ELF-1 (cell line): ENCODE measurements around the gene POU6F1.

Experiments
- DNase-seq: peaks from one replicate; pipeline ENCODE4 v3.0.0-alpha.2; 2016; ENCODE audit warnings: low read depth, low spot score

POU6F1 gene

GRCh38 chr12:51198568-51199365 is 19.1 kb downstream of the POU6F1 start:
- no peak for DNase-seq

DNA sequence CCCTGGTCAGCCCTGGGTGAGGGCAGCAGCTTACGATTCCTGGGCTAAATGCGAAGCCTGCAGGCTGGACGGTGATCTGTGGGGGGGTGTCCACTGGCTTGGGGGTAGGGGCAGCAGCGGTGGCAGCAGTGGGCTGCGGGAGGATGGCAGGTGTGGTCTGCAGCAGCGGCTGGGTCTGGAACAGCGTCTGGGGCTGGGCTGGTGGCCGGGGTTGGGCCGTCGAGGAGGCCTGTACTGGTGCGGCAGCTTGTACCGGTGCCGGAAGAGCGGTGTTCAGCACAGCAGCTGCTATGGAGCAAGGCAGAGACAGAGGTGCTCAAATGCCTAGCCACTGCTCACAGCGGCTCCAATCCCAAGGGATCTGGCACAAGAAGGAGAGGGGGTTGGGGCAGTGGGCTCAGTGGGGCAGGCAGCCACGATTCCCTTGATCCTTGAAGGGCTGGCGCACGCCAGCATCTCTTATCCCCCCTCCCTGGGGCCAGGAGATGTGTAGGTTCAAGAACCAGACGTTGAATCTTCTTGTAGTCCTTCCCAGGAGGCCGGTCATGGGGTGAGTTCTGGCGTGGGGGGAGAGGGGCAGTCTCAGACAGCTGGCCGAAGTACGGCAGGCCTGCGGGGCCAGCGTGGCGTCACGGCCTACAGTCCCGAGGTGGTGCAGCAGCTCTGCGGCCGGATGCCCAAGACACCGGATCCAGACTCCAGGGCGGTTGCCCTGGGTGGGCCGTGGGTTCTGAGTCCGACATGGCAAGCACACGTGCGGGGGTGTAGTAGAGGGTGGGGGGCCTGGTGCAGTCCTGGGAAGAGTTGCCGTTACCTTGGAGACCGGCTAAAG is 19.9 kb downstream of the POU6F1 start:
- no peak for DNase-seq

DNA sequence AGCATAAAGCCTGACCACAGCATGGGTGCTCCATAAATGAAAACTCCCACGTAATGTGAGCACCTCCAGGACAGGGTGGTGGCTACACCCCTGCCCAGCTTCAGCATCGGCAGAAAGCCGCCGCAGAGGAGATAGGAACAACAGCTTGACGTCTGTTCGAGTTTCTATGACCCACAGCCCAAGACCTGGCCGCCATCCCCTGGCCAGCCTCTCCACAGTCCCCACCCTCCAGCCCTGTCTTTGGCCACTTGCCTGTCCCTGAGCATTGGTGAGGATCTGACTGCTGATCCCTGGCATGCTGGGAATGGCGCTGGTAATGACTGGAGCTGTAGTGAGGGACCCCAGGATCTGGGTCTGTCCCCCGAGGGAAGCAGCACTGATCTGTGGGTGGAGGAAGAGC is 21.3 kb downstream of the POU6F1 start:
- DNase-seq: no peak

DNA sequence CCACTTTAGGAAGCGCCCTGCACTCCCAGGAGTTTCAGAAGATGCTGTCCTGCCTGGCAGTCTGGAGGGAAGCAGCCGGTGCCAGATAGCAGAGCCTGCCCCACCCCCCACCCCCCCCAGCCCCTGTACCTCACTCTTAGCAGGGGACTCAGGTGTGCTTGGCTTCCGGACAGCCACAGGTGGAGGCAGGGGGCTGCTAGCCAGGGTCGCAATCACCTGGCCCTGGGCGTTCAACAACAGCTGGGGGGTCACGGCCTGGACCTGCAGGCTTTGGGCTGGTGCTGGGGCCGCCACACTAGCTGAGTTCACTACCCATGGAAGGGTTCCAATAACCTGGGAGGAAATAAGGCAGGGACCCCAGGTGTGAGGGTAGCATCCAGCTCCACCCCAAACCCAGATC is 22.0 kb downstream of the POU6F1 start:
- DNase-seq: no peak

DNA sequence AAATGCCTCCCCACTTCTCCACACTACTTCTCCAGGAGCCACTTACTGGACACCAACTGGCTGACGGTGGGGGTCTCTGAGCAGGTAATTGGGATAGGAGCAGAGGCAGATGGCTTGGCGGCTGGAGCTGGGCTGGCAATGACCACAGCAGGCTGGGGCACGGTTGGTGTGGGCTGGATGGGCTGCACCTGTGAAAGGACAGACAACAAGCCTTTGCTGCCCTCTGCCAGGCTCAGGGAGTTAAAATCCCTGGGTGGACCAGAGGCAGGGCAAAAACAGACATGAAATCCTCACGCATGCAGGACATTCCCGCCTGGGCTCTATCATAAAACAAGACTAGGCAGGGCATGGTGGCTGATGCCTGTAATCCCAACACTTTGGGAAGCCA is 25.6 kb downstream of the POU6F1 start:
- DNase-seq: no peak

DNA sequence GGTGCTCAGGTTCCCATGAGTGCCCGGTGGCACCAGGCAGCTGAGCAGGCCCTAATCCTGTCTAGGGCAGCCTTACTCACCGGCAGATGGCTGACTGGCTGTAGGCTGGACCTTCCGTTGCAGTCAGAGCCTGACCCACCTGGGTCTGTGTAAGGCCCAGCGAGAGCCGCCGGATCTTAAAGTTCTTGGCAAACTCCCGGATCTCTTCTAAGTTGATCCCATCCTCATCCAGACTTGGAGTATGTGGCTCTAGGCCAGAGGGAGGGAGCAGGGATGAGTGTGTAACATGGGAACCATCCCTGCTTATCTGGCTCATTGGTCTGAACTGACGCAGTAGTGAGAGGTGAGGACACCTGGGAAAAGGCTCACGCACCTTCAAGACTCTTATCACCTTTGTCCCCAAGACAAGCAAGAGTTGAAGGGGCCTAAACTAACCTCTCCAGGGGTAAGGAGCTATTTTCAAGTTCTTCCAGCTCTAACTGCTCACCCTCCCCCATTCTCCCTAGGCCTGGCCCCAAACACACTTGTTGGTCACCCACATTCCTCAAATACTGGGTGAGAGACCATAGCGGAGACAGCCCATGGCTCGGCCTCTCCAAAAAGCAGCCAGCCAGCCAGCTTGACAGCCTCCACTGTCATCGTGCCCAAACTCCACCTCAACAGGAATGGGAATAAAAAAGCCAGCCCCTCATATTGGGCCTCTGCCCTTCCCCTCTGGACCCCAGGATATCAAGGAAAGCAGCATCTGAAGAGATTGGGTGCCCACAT is 26.2 kb downstream of the POU6F1 start:
- DNase-seq: no peak

DNA sequence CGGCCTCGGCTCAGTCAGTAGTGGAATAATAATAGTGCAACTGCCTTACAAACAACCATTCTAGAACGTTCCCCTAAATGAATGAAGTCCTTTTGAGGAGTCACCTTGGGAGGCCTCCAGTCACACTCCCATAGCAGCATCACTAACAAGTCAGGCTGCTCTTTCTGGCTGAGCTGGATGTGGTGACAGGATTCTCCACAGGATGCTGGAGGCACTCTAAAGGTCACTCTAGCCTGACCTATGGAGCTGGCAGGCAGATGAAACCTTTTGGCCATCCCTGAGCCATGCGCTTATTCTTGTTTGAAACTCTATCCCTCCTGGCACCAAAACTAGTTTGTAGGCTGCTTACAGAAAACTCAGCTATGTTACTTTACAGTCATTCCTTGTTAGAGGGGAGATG is 27.0 kb downstream of the POU6F1 start:
- no peak for DNase-seq

DNA sequence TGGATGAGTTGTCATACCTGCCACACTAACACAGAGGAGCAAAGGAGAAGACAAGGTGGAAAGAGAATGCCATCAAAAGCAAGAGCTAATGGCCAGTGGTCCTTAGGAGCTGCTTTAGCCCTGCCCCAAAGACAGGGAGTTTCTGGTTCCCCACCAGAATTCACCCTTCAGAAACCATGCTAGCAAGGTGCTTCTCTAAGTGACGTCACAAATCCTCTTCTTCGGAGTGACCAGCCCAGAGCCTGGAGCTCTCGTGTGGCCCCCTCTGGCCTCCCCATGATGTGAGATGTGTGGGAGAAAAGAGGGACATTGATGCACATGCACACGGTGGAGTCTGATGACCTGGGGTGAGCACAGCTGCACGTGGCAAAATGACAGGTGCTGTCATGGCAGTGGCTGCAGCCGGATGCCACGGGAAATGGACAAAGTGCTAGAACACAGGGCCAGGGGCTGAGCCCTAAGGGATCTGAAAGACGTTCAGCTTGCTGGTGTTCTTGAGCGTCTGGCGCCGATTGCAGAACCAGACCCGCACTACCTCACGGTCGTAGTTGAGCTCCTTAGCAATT is 28.0 kb downstream of the POU6F1 start:
- DNase-seq: no peak

DNA sequence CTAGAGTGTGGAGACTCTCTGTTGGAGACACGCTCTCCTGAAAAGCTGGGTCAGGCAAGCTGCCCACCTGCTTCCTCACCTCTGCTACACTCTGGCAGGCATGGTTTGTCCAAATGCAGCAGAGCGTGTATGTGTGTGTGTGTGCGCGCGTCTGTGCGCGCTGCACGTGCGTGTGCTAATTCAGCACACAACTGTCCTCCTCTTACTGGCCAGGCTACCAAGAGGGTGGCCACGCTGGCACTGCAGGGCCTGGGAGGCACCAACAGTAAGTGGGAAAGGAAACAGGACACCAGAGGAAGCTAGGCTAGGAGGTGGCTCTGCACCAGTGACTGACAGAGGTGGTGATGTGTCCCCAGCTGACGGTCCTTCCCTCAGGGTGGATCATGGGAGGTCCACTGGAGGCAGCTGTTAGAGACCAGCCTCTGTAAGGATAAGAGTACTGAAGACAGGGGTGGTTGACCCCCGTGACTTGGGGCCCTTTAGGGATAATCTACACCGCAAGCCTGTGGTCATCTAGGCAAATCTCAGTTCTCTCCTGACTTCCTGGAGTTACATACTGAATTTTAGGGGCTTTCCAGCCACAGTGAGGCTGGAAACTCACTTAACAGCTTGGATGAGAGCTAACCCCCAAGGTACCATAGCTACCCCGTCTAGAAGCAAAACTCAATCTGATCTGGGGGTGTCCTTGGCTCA is 29.4 kb downstream of the POU6F1 start:
- DNase-seq: no peak

- no peak for DNase-seq
These were observed 30.4 kb downstream of the POU6F1 start for GRCh38 chr12:51187370-51187987.

DNA sequence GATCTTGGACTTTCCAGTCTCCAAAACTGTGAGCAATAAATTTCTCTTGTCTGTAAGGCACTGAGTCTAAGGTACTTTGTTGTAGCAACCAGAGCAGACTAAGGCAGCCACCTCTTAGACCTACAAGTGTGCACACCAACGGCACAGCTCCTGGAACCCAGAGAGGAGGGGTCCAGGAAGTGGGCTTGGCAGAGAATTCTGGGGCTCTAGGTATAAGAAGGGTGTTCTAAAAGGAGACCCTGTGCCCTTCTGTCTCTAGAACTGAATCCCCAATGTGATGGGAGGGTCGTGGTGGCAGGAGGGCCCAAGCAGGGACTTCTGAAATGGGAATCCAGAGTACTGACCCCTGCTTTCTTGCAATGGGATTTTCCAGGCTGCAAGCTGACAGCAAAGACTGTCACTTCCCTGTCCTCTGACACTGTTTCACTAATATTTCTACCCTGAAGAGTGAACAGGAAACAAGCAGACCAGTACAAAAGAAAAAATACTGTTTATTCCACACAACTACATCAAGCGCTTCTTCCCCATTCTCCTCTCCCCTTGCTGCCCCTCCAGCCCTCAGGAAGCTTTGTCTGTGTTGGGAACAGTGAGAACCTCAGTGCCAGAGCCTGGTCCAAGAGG is 31.3 kb downstream of the POU6F1 start:
- no peak for DNase-seq

DNA sequence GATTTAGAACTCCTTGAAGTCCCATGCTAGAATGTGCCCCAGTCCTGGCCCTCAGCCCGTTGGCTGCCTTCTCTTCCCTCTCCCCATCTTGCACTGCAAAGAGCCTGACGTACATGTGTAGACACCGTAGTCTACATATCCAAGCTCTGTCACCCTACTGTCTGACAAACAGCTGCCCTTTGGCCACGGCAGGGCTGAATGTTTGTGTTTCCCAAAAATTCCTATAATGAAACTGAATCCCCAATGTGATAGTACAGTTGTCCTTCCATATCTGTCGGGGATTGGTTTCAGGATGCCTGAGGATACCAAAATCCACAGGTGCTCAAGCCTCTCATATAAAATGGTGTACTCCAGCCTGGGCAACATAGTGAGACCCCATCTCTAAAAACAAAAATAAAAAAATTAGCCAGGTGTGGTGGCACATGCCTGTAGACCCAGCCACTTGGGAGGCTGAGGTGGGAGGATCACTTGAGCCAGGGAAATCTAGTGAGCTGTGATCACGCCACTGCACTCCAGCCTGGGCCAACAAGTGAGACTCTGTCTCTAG is 32.6 kb downstream of the POU6F1 start:
- DNase-seq: no peak

DNA sequence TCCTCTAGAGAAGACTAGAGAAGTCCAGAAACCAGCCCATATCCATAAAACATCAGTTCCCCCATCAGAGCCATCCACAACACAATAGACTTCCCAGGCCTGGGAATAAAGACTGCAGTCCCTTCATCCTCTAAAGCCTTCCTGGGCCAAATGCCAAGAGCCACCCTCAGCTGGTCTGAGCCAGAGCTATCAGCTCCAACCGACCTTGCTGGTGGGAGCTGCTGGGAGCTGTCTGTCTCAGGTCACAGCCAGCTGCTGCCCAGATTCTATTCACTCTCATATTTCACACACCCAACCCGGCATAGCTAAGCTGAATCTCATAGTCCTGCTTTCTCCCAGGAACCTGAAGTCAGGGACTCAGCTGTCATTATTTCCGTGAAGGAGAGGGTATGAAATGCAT is 34.0 kb downstream of the POU6F1 start:
- DNase-seq: peak; percentile 25

GRCh38 chr12:51183349-51183748 is 34.5 kb downstream of the POU6F1 start:
- no peak for DNase-seq

- DNase-seq: no peak
These were observed 36.3 kb downstream of the POU6F1 start for GRCh38 chr12:51181558-51181957.

DNA sequence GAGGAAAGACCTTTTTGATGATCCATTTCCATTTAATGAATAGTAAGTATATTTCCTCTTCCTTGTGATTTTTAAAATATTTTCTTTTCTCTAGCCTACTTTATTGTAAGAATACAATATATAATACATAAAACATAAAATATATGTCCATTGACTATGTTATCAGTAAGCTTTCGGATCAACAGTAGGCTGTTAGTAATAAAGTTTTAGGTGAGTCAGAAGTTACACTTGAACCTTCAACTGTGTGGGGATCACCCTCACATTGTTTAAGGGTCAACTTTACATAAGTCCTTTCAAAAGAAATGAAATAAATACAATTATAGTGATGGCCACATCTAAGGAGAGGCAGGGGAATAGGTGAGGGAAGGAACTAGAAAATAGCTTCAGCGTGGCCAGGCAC is 40.0 kb downstream of the POU6F1 start:
- DNase-seq: no peak

DNA sequence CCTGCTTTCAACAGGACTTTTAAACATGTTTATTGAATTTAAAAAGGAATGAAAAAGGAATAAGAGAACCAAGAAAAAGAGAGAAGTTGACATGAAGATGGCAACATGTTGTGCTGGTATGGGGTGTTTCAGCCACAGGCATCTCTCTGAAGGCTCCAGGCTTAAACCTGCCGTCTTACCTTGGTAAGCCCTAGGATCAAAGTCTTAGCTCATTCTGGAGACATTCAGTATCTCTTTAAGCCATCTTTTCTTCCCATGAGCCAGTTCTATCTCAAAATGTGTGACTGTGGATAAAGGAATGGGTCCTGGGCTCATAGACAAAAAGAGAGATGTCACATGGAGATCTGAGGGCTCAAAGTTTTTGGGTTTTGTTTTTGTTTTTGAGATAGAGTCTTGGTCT is 43.4 kb downstream of the POU6F1 start:
- DNase-seq: no peak

DNA sequence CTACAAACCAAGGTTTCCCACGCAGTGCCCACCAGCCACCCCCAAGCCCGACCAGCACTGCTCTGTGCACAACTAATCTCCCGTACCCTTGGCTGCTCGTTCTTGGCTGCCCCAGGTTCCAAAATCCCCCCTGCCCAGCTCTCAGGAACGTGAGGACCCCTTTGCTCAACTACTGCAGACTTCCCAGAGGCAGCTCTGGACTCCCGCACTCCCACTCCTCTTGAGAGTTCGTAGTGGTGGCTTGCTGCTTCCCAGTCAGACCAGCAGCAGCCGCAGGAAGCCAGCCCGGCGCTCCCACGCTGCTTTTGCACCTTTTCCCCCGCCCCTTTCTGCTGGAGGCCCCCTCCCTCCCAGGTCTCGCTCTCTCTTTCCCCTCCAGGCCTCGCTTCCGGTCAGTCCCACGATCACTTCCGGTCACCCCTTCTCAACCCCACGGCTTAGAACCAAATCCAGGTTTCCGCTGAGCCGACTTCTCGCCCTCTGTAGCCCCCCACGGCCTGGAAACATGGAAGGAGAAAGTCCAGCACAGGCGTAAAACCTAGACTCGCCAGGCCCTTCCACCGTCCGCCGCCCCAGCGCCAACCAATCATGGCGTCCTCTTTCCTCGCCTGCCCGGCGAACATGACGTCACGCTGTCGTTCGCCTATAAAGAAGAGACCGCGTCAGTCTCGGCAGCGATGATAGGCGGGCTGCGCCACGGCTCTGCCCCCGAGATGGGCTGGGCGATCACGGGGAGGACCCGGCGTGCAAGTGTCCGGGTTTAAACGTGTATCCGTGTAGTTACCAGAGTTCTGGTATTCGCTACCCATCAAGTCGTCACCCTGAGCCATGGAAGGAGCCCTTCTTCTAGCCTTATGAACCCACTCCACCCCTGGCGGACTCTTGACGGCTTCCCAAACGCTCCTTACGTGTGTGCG is 45.1 kb downstream of the POU6F1 start, which contains the start of gene TFCP2:
Gene TFCP2, minus strand, starts transcription at position 621 of the 917 bp plus-strand sequence. CDS start 713 bp downstream, outside the sequence.
- DNase-seq: peak; percentile 98
